HEK293 (cell line): ENCODE results near the gene BAG2.

Source experiments
- MYNN ChIP-seq: fragments of 450-650 bp; formaldehyde crosslinking; IDR thresholded peaks from 2 replicates; pipeline ENCODE4 v1.5.1; 2016; ENCODE audit warnings: missing biosample characterization, missing genetic modification characterization, borderline replicate concordance
- TF ChIP-seq, protein P1 (sequence below): fragments of 450-650 bp; formaldehyde crosslinking; IDR thresholded peaks from 2 replicates; pipeline ENCODE4 v1.5.1; 2016; ENCODE audit warnings: missing biosample characterization, missing genetic modification characterization

DNA sequence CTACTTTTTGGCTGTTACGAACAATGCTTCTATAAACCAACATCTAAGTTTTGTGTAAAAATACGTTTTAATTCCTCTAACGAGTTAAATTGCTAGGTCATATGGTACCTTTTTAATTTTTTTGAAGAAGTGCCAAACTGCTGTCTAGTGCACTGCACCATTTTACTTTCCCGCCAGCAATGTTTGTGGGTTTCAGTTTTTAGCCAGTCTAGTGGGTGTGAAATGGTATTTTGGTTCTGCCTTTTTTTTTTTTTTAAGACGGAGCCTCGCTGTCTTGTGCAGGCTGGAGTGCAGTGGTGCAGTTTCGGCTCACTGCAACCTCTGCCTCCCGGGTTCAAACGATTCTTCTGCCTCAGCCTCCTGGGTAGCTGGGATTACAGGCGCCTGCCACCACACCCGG lies 34.1 kb upstream of the BAG2 start:
- no peak for TF ChIP-seq MYNN (tag by site-specific recombination)
- TF ChIP-seq, protein P1, sequence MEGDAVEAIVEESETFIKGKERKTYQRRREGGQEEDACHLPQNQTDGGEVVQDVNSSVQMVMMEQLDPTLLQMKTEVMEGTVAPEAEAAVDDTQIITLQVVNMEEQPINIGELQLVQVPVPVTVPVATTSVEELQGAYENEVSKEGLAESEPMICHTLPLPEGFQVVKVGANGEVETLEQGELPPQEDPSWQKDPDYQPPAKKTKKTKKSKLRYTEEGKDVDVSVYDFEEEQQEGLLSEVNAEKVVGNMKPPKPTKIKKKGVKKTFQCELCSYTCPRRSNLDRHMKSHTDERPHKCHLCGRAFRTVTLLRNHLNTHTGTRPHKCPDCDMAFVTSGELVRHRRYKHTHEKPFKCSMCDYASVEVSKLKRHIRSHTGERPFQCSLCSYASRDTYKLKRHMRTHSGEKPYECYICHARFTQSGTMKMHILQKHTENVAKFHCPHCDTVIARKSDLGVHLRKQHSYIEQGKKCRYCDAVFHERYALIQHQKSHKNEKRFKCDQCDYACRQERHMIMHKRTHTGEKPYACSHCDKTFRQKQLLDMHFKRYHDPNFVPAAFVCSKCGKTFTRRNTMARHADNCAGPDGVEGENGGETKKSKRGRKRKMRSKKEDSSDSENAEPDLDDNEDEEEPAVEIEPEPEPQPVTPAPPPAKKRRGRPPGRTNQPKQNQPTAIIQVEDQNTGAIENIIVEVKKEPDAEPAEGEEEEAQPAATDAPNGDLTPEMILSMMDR (tag by site-specific recombination), result no peak
